ENCODE measurements around the gene ADAMTSL3.

ADAMTSL3 gene

DNA sequence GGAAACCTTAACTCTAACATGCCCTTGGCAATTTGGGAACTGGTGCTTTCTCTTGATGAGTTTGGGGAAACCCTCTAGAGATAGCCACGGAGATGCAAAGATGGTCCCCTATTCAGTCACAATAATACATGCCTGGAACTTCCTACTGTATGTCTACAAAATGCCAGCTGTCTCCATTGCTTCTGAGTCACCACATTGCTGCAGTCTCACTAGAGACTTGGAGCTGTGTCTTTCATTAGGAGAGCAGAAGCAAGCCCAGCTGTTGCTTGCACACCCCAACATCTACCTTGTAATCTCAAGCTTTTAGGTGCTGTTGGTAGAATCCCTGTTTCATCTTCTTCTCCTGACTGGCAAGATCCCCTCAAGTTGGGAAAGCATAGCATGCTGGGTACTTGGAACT, 261.0 kb downstream of the ADAMTSL3 start:
- DNase-seq (ENCODE audit: low read depth in 2 of 3, low spot score in 2 of 3), result no peak

DNA sequence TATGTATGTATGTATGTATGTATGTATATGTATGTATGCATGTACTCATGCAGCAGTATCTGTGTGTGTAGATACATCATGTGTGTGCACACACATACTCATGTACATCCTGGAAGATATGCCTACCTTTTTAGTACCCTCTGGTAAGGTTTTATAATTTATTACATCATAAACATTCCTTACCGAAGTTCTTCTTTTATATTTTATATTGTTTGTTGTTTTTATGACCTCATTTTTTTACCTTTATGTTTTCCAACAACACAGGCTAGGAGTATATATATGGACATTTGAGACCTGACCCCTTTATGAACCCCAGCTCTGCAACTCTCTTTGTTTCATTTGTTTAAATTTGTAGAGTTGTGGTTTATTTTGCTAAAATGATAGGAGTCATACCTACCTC, 263.5 kb downstream of the ADAMTSL3 start:
- DNase-seq (ENCODE audit: low read depth in 2 of 3, low spot score in 2 of 3), result no peak

DNA sequence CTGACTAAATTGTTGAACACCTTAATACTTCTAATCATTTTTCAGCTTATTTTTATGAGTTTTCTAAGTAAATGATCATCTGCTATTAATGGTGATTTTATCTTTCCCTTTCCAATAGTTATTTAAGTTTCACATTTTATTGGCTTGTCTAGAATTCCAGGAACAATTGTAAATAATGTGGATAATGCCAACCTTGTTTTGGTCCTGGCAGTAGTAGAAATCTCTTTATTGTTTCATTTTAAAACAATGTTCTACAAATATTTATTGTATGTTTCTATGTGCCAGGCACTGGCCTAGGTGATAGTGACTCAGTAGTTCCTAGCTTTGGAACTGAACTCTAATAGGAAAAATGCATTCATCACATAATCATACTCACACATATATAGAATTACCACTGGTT, 264.1 kb downstream of the ADAMTSL3 start:
- no peak for DNase-seq (ENCODE audit: low read depth in 2 of 3, low spot score in 2 of 3)

DNA sequence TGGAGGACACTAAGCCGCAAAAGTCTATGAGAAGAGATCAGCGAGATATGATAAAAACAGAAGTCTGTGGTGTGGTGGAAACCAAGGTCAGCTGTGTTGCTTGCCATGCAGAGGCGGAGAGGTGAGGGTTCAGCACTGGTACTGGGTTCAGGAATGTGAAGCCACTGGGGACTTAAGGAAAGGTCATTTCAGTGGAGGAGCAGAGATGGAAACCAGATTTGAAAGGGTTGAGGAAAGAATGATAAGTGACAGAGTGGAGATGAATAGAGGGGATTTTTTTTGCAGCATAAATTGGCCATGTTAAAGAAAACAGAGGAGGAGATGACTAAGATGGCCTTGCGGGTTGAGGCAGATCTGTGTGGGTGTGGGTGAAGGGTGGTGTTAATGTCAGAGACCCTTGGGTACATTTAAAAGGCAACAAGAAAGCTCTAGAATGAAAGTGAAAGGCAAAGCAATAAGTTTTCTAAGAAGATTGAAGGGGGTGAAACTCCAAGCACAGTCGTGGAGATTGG, 265.5 kb downstream of the ADAMTSL3 start:
- peak in 1 of 3 experiments; percentile 12 for DNase-seq (ENCODE audit: low read depth in 2 of 3, low spot score in 2 of 3)

DNA sequence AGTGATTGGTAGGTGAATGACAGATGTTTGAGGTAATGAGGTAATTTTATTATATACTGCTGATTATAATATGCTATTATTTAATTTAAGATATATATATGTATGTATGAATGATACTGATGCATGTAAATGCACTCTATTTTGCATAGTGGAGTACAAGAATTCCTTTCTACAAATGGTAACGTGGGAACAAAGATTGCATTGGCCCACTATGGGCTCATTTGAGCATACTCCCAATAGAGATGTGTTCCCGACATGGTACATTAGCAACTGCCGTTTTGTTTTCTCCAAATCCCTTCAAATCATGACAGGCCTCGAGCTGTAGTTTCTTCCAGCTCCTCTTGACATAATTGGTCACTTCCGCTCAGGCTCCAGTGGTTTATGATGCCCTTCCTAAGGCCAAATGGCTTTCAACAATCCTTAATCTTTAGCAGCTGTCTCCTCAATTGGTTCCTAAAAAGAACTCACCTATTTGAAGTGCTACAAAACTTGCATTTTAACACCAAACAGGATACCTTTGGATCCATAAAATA, 266.1 kb downstream of the ADAMTSL3 start:
- DNase-seq (ENCODE audit: low read depth in 2 of 3, low spot score in 2 of 3), result no peak

DNA sequence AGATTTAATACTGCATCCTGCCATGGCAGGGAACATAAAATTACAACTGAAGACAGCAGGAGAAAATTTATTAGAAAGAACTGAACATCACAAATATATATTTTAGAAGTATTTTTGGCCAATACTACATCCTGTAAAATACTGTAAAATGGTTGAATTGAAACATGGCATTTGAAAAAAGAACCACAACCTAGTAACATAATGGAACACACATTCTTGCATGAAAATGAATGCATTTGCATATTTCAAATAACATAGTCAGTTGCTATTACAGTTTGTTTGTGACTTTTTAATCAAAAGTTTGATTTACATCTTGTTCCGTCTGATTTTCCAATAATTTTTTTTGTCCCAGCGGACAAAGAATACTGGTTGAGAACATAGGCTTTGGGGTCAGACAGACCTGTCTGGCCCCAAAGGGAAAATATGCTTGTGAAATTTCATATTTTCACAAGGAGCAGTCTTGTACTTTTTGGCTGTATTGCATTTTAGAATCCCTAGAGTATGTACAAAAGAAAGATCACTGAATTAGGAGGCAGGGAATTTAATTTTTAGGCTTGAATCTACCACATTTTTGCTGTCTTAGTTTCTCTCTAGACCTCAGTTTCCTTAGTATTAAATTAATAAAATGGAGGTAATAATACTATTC, 268.8 kb downstream of the ADAMTSL3 start:
- DNase-seq (ENCODE audit: low read depth in 2 of 3, low spot score in 2 of 3), result no peak

DNA sequence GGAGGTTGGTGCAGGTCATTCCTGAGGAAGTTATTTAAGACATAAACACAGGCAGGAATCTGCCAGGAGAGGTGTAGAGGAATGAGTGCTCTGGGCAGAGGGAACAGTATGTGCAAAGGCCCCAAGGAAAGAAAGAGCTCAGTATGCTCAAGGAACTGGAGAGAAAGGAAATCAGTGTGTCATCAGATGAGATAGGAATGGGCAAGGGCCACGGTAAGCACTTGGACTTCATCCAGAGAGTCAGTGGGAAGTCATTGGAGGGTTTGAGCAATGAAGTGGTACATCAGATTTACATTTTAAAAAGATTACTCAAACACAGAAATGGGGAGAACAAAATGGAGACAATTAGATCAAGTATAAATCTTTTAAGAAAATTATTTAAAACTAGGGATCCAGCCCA, 272.2 kb downstream of the ADAMTSL3 start:
- DNase-seq (ENCODE audit: low read depth in 2 of 3, low spot score in 2 of 3), result no peak

DNA sequence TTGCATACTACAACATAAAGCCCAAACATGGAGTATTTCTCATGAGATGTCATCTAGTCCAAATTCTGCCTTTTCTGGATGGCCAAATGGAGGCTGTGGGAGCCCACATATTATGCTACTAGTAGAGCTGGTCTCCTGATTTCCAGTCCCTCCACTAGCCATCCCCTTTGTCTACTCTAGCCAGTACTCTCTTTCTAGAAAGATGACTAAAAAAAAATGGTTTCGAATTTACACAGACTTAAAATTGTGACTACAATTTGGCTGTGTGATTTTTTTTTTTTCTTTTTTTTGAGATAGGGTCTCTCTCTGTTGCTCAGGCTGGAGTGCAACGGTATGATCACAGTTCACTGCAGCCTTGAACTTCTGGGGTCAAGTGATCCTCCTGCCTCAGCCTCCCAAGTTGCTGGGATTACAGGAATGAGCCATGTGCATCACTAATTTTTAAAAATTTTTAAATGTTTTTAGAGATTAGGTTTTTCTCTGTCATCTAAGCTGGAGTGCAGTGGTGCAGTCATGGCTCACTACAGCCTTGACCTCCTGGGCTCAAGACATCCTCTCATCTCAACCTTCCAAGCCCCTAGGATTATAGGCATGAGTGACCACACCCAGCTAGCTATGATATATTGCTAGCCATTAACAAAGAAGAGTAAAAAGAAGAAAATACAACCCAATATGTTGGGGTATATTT, 273.9 kb downstream of the ADAMTSL3 start:
- no peak for DNase-seq (ENCODE audit: low read depth in 2 of 3, low spot score in 2 of 3)

DNA sequence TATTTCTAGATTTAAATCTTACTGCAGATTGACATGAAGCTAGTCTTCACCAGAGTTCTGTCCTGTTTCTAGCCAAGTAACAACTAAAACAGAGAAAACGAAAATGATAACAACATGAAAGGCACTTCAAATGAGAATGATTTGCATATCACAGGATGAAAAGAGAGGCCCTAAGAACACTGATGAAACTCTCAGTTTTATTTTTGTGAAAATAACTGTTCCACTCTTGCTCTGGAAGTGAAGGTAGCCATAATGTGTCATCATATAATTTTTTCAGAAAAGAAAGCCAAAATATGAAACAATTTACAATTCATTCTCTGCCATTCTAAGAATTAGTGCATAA, 274.4 kb downstream of the ADAMTSL3 start:
- no peak for DNase-seq (ENCODE audit: low read depth in 2 of 3, low spot score in 2 of 3)

DNA sequence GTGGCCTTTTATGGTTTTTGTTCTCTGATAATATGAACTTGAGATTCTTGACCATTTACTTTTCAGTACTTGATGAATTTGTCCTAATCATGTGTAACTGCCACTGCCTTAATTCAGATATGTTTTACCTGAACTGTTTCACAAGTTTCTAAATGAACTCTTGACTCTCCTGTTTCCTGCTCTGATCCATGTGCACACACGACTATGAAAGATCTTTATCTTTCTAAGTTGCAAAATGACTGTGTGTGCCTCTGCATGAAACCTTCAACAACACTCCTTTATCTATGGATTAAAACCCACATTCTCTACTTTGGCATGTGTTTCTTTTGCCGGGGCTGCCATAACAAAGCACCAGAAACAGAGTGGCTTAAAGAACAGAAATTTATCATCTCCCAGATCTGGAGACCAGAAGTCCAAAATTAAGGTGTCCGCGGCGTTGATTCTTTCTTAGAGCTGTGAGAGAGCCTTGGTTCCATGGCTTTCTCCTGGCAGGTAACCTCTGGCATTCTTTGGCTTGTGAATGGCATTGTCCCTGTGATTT, 275.0 kb downstream of the ADAMTSL3 start:
- DNase-seq (ENCODE audit: low read depth in 2 of 3, low spot score in 2 of 3), result no peak

DNA sequence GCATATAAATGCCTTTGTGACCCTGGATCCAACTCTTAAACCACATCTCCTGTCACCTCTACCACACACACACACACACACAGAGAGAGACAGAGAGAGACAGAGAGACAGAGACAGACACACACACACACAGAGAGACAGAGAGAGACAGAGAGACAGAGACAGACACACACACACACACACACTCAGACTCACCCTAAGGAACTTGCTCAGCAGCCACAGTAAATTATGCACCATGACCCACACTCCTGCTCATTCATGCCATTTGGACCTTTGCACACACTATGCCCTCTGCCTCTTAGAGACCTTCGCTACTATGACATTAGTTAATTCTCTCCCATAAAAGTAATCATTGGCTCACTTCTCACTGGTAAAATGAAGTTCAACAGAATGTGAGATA, 275.7 kb downstream of the ADAMTSL3 start:
- no peak for DNase-seq (ENCODE audit: low read depth in 2 of 3, low spot score in 2 of 3)

DNA sequence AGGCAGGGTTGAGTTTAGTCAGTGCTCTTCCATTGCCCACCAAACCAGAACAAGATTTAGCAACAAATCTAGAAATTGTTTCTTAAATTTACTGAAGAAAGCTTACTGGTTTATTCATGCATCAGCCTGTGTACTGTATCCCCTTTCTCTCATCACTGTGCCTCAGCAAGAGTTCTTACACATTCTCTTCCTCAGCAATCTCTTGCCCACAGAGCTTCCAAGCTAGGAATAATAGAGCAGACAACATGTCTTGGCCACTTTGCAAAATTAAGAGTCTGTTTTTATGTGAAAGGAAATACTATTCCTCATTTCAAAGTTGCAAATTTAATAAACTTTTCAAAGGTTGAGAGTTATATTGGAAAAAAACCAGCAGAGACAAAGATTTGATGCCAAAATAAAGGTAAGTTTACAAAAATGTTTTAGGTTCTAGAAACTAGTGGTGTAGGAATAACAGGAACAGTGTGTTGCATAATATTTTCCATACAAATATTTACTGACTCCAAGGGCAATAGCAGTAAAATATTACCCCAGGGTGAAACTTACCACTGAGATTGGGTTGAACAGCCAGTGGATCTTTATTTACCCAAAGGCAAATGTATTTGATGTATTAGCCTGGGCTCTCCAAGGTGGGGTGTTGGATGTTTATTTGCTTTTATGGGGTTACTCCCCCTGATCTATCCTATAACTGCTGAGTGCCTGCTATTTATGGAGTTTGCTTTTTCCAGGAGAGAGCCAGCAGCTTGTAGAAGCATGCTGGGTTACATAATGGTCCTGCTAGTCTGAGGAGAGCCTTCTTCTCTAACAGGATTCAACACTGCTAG, 276.7 kb downstream of the ADAMTSL3 start:
- DNase-seq (ENCODE audit: low read depth in 2 of 3, low spot score in 2 of 3), result no peak

DNA sequence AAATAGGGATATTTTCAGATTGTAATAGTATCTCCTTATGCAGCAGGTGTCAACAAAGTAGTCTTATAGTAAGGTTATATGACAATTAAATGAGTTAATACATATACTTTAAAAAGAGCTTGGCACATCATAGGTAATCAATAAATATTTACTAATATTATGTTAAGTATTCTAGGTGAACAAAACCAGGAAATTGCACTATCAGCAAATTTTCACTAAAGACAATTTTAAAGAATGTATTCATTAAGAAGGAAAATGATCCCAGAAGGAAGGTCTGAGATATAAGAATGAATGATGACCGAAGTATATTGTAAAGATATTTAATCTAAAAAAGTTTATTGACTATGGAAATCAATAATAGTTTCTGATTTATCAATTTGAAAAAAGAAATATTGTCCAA, 281.9 kb downstream of the ADAMTSL3 start:
- no peak for DNase-seq (ENCODE audit: low read depth in 2 of 3, low spot score in 2 of 3)

DNA sequence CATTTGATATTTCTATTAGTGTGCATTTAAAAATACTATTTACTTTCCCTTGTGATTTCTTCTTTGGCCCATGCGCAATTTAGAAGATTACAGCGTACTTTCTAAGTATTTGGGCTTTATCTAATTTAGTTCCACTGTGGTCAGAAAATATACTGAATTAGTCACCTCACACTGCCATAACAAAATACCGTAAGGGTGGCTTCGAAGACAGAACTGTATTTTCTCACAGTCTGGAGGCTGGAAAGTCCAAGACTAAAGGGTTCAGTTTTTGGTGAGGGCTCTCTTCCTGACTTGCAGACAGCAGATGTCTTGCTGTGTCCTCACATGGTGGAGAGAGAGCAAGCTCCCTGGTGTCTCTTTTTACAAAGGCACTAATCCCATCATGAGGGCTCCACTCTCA, 286.2 kb downstream of the ADAMTSL3 start:
- DNase-seq (ENCODE audit: low read depth in 2 of 3, low spot score in 2 of 3), result no peak

DNA sequence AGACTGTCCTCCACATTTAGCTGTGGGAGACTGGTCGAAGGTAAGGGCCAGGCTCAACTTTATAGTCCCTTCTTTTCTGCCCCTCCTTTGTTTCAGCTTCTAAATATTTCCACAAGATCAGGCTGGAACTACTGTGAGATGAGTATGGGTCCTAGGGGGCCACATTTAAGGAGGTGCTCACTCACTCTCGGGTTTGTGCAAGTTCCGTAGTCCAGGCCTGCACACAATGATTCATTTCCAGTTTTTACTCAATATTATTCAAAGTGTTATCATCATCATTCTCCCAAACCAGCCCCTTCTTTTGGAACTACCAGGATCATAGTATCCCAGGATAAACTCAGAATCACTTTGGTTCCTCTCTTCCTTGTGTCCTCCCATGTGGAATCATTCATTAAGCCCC, 289.1 kb downstream of the ADAMTSL3 start:
- no peak for DNase-seq (ENCODE audit: low read depth in 2 of 3, low spot score in 2 of 3)

DNA sequence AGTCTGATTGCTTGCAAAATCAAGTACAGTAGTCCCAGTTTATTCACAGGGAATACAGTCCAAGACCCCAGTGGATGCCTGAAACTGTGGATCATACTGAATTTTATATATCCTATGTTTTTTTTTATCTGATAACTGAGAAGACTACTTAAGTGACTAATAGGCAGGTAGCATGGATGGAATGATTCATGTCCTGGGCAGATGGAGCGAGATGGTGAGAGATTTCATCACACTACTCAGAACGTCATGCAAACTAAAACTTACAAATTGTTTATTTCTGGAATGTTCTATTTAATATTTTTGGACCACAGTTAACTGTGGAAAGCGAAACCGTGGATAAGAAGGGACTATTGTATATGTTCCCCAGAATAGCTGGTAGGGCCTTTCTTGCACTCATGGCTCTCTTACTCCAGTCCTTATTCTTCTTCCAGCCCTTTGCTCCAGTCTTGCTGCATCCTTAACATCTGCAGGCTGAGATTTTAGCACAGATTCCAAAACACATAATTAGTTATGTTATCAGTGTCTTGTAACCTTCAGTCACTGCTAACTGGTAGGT, 290.0 kb downstream of the ADAMTSL3 start:
- no peak for DNase-seq (ENCODE audit: low read depth in 2 of 3, low spot score in 2 of 3)

DNA sequence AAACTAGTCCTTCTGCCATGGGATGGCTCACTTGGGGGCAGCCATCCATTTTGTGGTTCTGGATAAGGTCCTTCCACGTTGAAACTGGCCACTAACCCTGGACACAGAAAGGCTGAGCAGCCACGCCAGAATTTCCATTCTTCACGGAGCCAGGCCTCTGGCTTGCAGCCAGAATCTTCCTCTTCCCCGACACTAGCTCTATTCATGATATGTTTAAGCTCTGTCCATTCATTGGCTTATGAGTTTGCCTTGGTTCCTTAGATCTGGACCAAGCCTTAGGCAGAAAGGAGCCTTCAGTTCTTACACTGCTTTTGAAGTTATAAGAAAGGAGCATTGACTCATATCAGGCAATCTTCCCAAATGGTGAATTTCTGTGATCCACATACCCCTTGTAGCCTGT, 293.2 kb downstream of the ADAMTSL3 start:
- DNase-seq (ENCODE audit: low read depth in 2 of 3, low spot score in 2 of 3), result no peak

DNA sequence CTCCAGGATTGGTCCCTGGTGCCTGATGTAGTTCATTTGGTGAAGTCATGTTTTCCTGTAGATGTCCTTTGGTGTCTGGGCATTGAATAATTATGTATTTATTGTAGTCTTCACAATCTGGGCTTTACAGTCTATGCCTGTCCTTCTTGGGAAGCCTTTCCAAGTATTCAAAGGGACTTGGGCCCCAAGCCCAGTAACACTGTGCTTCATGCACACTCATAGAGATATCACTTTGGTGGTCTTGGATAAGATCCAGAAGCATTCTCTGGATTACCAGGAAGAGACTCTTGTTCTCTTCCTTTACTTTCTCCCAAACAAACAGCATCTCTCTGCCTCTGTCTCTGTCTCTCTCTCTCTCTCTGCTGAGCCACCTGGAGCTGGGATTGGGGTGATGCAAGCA, 300.6 kb downstream of the ADAMTSL3 start:
- DNase-seq (ENCODE audit: low read depth in 2 of 3, low spot score in 2 of 3), result no peak

DNA sequence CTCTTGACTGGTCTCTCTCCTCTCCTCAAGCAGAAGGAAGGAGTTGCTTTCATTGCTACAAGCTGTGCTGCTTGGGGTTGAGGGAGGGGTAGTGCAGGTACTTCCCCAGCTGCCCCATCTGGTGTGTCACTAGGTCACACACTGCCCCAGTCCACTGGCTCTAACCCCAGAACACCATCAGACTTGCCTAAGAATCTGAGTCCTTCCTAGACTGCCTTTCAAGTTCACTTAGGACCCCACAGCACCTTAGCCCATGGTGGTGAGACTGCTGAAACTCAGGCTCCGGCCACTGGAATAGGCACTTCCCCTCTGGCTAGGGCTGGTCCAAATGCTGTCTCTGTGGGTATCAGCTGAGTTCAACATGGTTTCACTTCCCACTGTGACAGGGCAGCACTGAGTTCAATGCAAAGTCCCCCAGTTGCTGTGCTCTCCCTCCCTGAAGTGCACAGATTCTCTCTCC, 301.9 kb downstream of the ADAMTSL3 start:
- no peak for DNase-seq (ENCODE audit: low read depth in 2 of 3, low spot score in 2 of 3)

DNA sequence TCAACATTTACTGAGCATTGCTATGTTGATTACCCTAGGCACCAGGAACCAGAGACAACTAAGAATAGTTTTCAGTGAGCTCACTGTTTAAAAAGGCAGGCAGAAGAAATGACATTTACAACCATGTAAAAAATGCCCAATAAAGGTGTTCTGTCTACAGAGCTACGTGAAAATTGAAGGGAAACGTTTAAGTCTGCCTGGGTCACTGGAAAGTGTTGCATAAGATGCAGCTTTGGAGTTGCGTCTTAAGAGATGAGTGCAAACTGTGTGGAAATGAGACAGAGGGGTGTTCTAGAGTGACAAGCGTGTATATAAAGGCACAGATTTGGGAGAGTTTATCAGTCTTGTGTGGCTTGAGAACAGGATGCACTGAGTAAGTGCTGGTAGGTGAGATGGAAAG, 303.0 kb downstream of the ADAMTSL3 start:
- no peak for DNase-seq (ENCODE audit: low read depth in 2 of 3, low spot score in 2 of 3)

DNA sequence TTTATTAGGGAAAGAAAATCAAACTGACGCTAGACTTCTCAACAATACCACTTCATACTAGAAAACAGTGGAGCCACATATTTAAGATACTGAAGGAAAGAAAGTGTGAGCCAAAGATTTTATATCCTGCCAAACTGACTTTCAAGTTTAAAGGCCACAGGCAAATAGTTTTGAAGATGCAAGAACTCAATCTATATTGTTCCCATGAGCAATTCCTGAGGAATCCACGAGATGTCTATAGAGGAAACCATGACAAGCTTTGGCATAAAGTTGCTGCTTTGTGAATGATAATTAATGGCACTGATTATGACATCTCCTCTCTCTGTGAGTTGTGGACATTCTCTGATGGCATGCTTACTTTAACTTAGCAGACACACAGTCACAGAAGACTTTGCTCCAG, 305.6 kb downstream of the ADAMTSL3 start:
- no peak for DNase-seq (ENCODE audit: low read depth in 2 of 3, low spot score in 2 of 3)

Data from activated CD8-positive, alpha-beta memory T cell treated with anti-CD3 and anti-CD28 coated beads for 48 hours (primary cell).